Prostate gland (tissue), 2 donors: ENCODE measurements around the gene HAPSTR1. TPM values are rescaled to one million over a fixed set of nuclear protein-coding genes. Genes with fewer than 3 reads are reported as not detected.

ENCODE experiments used
- DNase-seq: peaks from one replicate; pipeline ENCODE4 v3.0.0-alpha.2; 2019; ENCODE audit warnings: low spot score
- H3K27ac ChIP-seq, 2 donors: fragments of 200-600 bp; sonication (generic); 2 replicates each; pipeline ENCODE4 v1.5.1; 2017 to 2019
- H3K27me3 ChIP-seq: fragments of 200-600 bp; sonication (generic); replicated peaks from 2 replicates; pipeline ENCODE4 v1.5.1; 2019; ENCODE audit not compliant: insufficient read depth
- H3K36me3 ChIP-seq, 2 donors: fragments of 200-600 bp; sonication (generic); 1 replicate in 1 of 2; 2 replicates in 1 of 2; pipeline versions ENCODE4 v1.5.1 to v1.8.1; 2017 to 2019
- H3K4me1 ChIP-seq: fragments of 200-600 bp; sonication (generic); replicated peaks from 2 replicates; pipeline ENCODE4 v1.5.1; 2019
- H3K4me3 ChIP-seq, 2 donors: fragments of 200-600 bp; sonication (generic); 2 replicates each; pipeline ENCODE4 v1.5.1; 2017 to 2019
- H3K9me3 ChIP-seq: fragments of 200-600 bp; sonication (generic); 2 replicates; pipeline ENCODE4 v1.5.1; 2017
- POLR2A ChIP-seq: fragments of 450-650 bp; IDR thresholded peaks from one replicate; pipeline ENCODE4 v1.6.1; 2016; ENCODE audit warnings: antibody characterized with exemption, mild to moderate bottlenecking
- POLR2AphosphoS5 ChIP-seq: sonication (generic); formaldehyde crosslinking; IDR thresholded peaks from one replicate; pipeline ENCODE4 v1.6.1; 2017; ENCODE audit warnings: antibody characterized with exemption
- WGBS: methylation state at CpG from one replicate; pipeline ENCODE4 v1.1.5; 2018; 5-methylcytosine and 5-hydroxymethylcytosine counted together
- intact Hi-C: fragments of 100-400 bp; cut with DNase I; formaldehyde crosslinking; loops from one replicate; pipeline ENCODE4 v1.14.2; 2022
- total RNA-seq, 2 donors: library from RNA; depleted of rRNA; stranded (reverse); fragments of >200 nt; gene quantifications; one replicate each; pipeline ENCODE4 v1.1.0, GENCODE V29; 2016
- TF ChIP-seq, protein P1 (sequence below), 4 experiments: fragments of 200-600 bp in 2 of 4; fragments of 450-650 bp in 2 of 4; sonication (generic) in 2 of 4; IDR thresholded peaks; 1 replicate in 3 of 4; 2 replicates in 1 of 4; pipeline ENCODE4 v1.5.1; 2016 to 2019; ENCODE audit warnings: antibody characterized with exemption in 4 of 4, mild to moderate bottlenecking in 2 of 4, moderate library complexity in 2 of 4

HAPSTR1 gene
- total RNA-seq, 2 donors from 2014 or later: 45.5 to 68.6 TPM

DNA sequence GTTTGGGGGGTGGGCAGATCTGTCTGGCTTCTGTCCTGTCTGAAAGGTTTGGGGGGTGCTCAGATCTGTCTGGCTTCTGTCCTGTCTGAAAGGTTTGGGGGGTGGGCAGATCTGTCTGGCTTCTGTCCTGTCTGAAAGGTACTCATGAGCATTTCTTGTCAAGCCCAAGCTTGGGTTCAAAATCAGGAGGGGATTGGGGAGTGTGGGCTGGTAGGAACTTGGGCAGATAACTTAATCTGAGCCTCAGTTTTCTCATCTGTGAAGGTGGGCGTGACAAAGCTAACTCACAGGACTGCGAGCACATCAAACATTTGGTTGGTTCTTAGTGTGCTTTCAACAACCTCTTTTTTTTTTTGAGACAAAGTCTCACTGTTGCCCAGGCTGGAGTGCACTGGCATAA is 35.2 kb downstream of the HAPSTR1 start:
- 86% methylated on average over 2 of the region's 2 CpGs for WGBS
- TF ChIP-seq POLR2A (no peak), POLR2AphosphoS5 (no peak)
- TF ChIP-seq, protein P1, sequence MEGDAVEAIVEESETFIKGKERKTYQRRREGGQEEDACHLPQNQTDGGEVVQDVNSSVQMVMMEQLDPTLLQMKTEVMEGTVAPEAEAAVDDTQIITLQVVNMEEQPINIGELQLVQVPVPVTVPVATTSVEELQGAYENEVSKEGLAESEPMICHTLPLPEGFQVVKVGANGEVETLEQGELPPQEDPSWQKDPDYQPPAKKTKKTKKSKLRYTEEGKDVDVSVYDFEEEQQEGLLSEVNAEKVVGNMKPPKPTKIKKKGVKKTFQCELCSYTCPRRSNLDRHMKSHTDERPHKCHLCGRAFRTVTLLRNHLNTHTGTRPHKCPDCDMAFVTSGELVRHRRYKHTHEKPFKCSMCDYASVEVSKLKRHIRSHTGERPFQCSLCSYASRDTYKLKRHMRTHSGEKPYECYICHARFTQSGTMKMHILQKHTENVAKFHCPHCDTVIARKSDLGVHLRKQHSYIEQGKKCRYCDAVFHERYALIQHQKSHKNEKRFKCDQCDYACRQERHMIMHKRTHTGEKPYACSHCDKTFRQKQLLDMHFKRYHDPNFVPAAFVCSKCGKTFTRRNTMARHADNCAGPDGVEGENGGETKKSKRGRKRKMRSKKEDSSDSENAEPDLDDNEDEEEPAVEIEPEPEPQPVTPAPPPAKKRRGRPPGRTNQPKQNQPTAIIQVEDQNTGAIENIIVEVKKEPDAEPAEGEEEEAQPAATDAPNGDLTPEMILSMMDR (IDR thresholded peaks at IDR 0.05): no peak
- Histone ChIP-seq H3K9me3 (no peaks in the 10 kb centered on the region), H3K27ac (no peak overlapping the region), H3K4me3 (no peak overlapping the region), H3K4me1 (no peaks in the 10 kb centered on the region), H3K36me3 (no peaks in the 10 kb centered on the region), H3K27me3 (no peaks in the 10 kb centered on the region)
- no peak for DNase-seq
- intact Hi-C loops: no loop called here

DNA sequence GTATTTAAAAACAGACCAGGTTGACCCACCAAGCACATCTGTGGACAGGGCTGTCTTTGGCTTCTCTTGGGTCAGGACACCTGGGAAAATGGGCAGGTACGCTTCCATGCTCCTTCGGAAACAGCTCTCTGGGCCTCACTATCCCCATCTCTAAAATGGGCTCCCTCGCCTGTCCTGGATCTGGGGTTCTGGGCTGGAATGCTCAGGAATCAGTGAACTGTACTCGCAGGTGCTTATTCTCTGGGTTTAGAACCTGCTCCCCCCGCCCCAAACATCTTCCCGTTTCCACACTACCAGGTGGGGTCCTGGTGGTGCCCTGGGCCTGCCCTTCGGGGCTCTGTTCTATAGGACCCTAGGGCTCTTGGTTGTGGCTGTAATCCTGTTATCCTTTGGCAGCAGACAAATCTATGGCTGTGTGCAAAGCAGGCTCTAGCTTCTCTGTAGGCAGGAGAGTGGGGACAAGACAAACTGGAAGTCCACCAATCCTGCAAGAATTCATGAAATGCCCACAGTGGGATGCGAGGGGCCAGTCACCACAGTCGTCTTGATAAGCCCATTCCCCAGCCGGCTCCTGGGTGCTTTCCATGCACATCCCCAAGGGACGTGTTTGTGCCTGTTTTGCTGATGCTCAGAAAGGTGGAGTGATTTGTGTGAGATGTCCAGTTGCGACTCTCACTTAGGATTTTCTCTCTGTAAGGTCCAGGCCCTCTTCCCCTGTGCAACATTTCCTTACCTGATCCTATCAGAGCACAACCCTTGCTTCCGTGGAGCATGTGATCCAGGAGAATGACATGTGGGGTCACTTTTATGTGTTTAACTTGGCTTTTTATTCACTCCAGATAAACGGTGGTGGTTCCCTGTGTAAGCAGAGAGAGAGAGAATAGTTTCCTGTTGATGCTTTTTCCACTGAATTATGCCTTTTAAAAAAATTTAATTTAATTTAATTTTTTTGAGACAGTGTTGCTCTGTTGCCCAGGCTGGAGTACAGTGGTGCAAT is 37.2 kb downstream of the HAPSTR1 start:
- no peaks in the 10 kb centered on the region for H3K27me3 ChIP-seq
- WGBS: 60% methylated on average over 14 of the region's 14 CpGs
- no peak for TF ChIP-seq POLR2AphosphoS5
- TF ChIP-seq, protein P1 (IDR thresholded peaks at IDR 0.05): no peak
- TF ChIP-seq POLR2A: no peak
- no peaks in the 10 kb centered on the region for H3K9me3 ChIP-seq
- no peak for DNase-seq
- H3K4me1 ChIP-seq: no peaks in the 10 kb centered on the region
- no peak overlapping the region for H3K4me3 ChIP-seq
- H3K27ac ChIP-seq: no peak overlapping the region
- intact Hi-C loops: no loop called here
- H3K36me3 ChIP-seq: no peaks in the 10 kb centered on the region

DNA sequence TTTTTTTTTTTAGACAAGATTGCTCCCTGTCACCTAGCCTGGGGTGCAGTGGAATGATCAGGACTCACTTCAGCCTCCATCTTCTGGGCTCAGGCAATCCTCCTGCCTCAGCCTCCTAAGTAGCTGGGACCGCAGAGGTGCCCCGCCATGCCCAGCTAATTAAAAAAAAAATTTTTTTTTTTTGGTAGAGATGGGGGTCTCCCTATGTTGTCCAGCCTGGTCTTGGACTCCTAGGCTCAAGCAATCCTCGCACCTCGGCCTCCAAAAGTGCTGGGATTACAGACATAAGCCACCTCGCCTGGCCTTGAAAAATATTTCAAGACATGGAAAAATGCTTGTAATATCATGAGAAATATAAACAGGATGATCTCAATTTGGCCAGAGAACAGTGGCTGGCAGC is 42.9 kb downstream of the HAPSTR1 start:
- DNase-seq: no peak
- intact Hi-C loops: no loop called here

DNA sequence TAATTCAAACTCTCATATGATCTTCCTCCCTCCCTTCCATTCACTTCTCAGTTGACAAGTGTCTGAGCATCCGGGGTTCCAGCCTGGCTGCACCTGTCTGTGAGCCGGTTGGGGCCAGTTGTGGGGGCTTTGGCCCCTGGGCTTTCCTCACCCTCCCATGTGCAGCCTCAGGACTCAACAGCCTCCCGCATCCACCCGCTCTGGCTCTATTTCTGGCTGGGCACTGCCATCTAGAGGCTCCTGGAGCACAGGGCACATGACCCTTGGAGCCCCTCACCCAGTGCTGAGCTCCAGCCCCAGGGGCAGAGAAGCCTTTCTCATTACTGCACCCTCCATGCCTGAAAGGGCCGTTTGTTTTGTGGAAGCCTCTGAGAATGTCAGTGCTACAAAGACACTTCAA is 43.3 kb downstream of the HAPSTR1 start:
- Histone ChIP-seq H3K4me3 (no peak overlapping the region), H3K4me1 (no peaks in the 10 kb centered on the region), H3K27me3 (no peaks in the 10 kb centered on the region), H3K36me3 (no peaks in the 10 kb centered on the region), H3K27ac (no peak overlapping the region), H3K9me3 (no peaks in the 10 kb centered on the region)
- DNase-seq: no peak
- TF ChIP-seq, protein P1 (IDR thresholded peaks at IDR 0.05): peak in 3 of 4 experiments; percentile 16 to 50 (median 18)
- TF ChIP-seq POLR2AphosphoS5: no peak
- 41% methylated on average over 5 of the region's 5 CpGs for WGBS
- intact Hi-C loops: no loop called here

More for the DNA sequence above, 42.9 kb downstream of the HAPSTR1 start:
- no peak overlapping the region for H3K4me3 ChIP-seq
- 96% methylated on average over 5 of the region's 5 CpGs for WGBS
- H3K9me3 ChIP-seq: no peaks in the 10 kb centered on the region
- no peaks in the 10 kb centered on the region for H3K4me1 ChIP-seq
- no peaks in the 10 kb centered on the region for H3K27me3 ChIP-seq
- H3K27ac ChIP-seq: no peak overlapping the region
- no peak for TF ChIP-seq POLR2AphosphoS5
- TF ChIP-seq POLR2A: no peak
- H3K36me3 ChIP-seq: no peaks in the 10 kb centered on the region

DNA sequence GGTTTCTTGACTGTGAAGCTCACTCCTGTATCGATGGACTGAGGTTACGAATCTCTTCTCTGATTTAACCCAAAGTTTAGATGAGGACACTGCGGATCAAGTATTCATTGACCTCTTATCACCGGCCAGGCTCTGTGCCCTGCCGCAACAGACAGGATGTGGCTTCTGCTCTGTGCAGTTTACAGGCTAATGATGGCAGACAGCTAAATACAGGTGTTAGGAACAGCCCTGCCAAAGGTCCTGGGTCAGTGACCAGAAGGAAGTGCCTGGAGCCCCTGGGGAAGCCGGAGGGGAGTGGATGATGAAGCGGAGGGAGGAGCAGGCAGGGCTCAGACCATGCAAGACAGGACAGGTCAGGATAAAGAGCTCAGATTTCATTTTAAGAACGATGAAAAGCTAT is 44.4 kb downstream of the HAPSTR1 start:
- intact Hi-C loops: no loop called here
- no peak for TF ChIP-seq POLR2A
- no peak for TF ChIP-seq POLR2AphosphoS5
- TF ChIP-seq, protein P1 (IDR thresholded peaks at IDR 0.05): no peak
- no peak for DNase-seq

More for the DNA sequence above, 44.4 kb downstream of the HAPSTR1 start:
- no peaks in the 10 kb centered on the region for H3K36me3 ChIP-seq
- no peak overlapping the region for H3K27ac ChIP-seq
- H3K4me3 ChIP-seq: no peak overlapping the region
- H3K27me3 ChIP-seq: no peaks in the 10 kb centered on the region
- H3K9me3 ChIP-seq: no peaks in the 10 kb centered on the region
- H3K4me1 ChIP-seq: no peaks in the 10 kb centered on the region
- 47% methylated on average over 8 of the region's 8 CpGs for WGBS
